ENCODE measurements around the gene SLIT3. TPM values are rescaled to one million over a fixed set of nuclear protein-coding genes. Genes with fewer than 3 reads are reported as not detected.

SLIT3 gene
- total and polyA plus RNA-seq, 9 of the 15 experiments (the other 6 are each of a cell fraction or from before 2014, with no cell fraction given), result 0.01 to 0.04 TPM; not detected in 7

- in situ Hi-C loops (cut with MboI), result no loop called here
- H3K9me1 ChIP-seq (ENCODE audit: control insufficient read depth, insufficient read depth, low read length), result no peaks in the 10 kb centered on the region
- no peak overlapping the region for H3K27ac ChIP-seq (ENCODE audit: extremely low read depth, low read depth, low read length)
- DNase-seq (ENCODE audit: extremely low read depth in 1 of 4, low spot score in 3 of 4) (no peak), ATAC-seq (no peak), FAIRE-seq (no peak)
- POLR2A ChIA-PET, result interaction anchor here (0.7 kb wide), 1 partner anchor 171 kb away, joined by 3 read pairs; no protein-coding TSS in a partner anchor
- H3K27me3 ChIP-seq (ENCODE audit: control insufficient read depth in 2 of 2, insufficient read depth in 2 of 2, low read length in 2 of 2), result peaks cover 2 to 9% of the 10 kb centered on the region in 2 experiments; a peak in 3 of 5 replicates
- CTCF ChIA-PET (ENCODE audit: low intra/inter-chr PET ratio), result no interaction called here
- no TSS peak for BruUV-seq (replicated peaks)
- no peak overlapping the region for H2AFZ ChIP-seq (ENCODE audit: low read depth, low read length)
- no peaks in the 10 kb centered on the region for H3K79me2 ChIP-seq (ENCODE audit: control insufficient read depth, insufficient read depth, low read length)
- H3K9me3 ChIP-seq (replicated peaks; ENCODE audit: control insufficient read depth, insufficient read depth, low read depth, low read length), result no peaks in the 10 kb centered on the region
- no peaks in the 10 kb centered on the region for H3K36me3 ChIP-seq (ENCODE audit: control insufficient read depth, insufficient read depth, low read length)
- no peak overlapping the region for H3K9ac ChIP-seq (ENCODE audit: insufficient read depth in 1 of 2, low read depth in 2 of 2, low read length in 2 of 2)
- intact Hi-C loops (cut with micrococcal nuclease), result no loop called here
- H3K4me1 ChIP-seq (replicated peaks in 1 of 2; ENCODE audit: control insufficient read depth in 2 of 2, insufficient read depth in 2 of 2, low read length in 2 of 2), result no peaks in the 10 kb centered on the region
- no peak overlapping the region for H3K4me3 ChIP-seq
- WGBS (ENCODE audit: insufficient coverage, low coverage, missing lambda C conversion rate), result 0% methylated on average over 3 of the region's 3 CpGs
- 0 out of 2 replicates have a peak, but pooled peaks cover 3% of the 10 kb centered on the region for H4K20me1 ChIP-seq (replicated peaks; ENCODE audit: control insufficient read depth, insufficient read depth, low read length)
- H3K4me2 ChIP-seq (ENCODE audit: insufficient read depth, low read length), result no peak overlapping the region
- TF ChIP-seq REST (IDR thresholded peaks at IDR 0.05; ENCODE audit: borderline replicate concordance) (no peak), REST (CRISPR knock-in tag; IDR thresholded peaks at IDR 0.05; ENCODE audit: low read depth) (no peak), BRCA1 (IDR thresholded peaks at IDR 0.05) (no peak), BRCA1 (CRISPR knock-in tag; IDR thresholded peaks at IDR 0.05) (no peak), ZKSCAN8 (CRISPR knock-in tag; IDR thresholded peaks at IDR 0.05) (no peak), ZNF24 (IDR thresholded peaks at IDR 0.05) (no peak), NONO (IDR thresholded peaks at IDR 0.05; ENCODE audit: low read depth in 2 of 2, low read length in 1 of 2) (no peak), GABPB1 (CRISPR knock-in tag; IDR thresholded peaks at IDR 0.05) (no peak), POLR3G (IDR thresholded peaks at IDR 0.05; ENCODE audit: extremely low read depth, insufficient read length, insufficient replicate concordance) (no peak), PHB (CRISPR knock-in tag; IDR thresholded peaks at IDR 0.05) (no peak), RBM22 (IDR thresholded peaks at IDR 0.05; ENCODE audit: low read depth, low read length, poor library complexity, severe bottlenecking) (no peak), MAZ (CRISPR knock-in tag; conservative IDR thresholded peaks at IDR 0.05 in 1 of 2, IDR thresholded peaks at IDR 0.05 in 1 of 2) (no peak)
Measured at GRCh38 chr5:168934169-168934568, 366.8 kb downstream of the SLIT3 start.
